Fibroblast of skin of left quadriceps (primary cell): ENCODE data around the gene GALNT6.

Source experiments
- DNase-seq, 2 experiments: peaks; one replicate each; pipeline ENCODE4 v3.0.0-alpha.2; 2013; ENCODE audit warnings: low read depth in 2 of 2

Gene GALNT6

DNA sequence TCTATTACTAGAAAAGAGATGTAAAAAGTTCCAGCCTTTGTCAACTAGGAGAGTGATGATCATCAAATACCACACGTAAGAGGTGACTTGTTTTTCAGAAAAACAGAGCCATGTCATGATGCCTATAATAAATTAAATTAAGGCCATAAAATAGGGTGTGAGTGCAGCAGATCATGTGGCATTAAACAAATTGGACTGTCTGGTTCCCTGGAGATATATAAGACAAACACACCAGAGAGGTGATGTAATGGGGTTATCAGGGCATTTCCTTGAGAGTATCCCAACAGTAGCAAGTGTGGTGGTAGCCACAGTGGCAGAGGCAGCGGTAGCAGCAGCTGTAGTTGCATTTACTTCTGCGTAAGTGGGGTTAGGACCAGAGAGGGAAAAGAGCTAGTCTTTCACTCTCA is 14.6 kb upstream of the GALNT6 start:
- no peak for DNase-seq

DNA sequence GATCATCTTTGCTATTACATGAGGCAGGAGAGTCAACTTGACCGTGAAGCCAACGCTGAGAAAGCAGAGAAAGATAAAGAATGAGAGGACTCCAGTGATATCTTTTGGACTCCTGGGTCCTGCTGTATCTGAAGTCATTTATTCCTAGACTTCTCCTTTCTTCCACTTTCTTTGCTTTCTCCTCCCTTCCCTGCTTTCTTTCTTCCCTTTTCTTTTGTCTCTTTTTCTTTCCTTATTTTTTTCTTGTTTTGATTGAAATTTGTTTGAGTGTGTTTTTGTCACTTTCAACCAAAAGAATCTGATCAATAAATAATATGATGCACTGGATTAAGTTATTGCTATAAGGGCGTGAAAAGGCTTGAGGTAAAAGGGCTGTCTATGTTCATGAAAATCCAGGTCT is 13.4 kb upstream of the GALNT6 start:
- no peak for DNase-seq

DNA sequence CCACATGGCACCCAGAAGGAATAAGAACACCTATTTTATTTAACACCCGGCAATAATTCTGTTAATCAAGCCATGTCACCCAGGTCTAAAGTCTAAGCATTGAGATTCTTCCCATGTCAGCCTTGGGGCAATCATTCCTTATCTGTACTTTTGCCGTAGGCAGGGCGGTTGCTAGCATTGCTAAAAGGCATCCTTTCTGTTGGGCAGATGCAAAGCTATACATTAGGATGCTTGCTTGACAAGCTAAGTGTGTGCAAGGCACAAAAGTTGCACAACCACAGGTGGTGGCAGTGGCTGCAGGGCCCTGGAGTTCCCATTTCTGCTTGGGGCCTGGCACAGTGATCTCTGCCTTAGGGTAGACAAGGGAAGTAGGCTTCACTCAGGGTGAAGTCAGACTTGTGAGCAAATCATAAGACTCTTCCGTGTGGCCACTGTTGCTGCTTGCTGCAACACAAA is 12.5 kb upstream of the GALNT6 start:
- no peak for DNase-seq

GRCh38 chr12:51403159-51403558 is 12.0 kb upstream of the GALNT6 start:
- DNase-seq = no peak

GRCh38 chr12:51401900-51402299 is 10.7 kb upstream of the GALNT6 start:
- DNase-seq = no peak

DNA sequence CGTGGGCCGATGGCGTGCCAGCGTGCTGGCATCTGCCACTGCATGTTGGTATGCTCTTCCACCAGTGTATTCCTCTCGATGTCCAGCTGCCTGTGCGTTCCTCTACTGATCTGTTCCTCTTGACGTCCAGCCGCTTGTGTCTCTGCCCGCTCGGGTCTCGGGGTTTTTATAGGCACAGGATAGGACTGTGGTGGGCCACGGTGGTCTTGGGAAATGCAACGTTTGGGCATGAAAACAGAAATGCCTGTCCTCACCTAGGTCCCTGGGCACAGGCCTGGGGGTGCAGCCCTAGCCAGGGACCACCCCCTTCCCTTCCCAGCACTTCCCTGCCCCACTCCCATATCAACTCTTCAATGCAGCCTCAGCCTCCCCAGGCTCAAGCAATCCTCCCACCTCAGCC is 10.3 kb upstream of the GALNT6 start:
- no peak for DNase-seq

- no peak for DNase-seq
Measured at GRCh38 chr12:51401020-51401419, 9.8 kb upstream of the GALNT6 start.

- no peak for DNase-seq
Measured at GRCh38 chr12:51399891-51400290, 8.7 kb upstream of the GALNT6 start.

DNA sequence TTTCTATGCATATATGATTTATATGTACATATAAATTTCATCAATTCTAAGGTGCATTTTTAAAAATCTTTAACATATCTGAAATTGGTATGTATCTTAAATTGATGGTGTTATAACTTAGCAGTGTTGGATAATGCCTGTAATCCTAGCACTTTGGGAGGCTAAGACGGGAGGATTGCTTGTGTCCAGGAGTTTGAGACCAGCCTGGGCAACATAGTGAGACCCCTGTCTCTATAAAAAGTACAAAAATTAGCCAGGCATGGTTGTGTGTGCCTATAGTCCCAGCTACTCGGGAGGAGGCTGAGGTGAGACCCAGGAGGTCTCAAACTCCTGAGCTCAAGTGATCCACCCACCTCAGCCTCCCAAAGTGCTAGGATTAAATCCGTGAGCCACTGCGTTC is 6.5 kb upstream of the GALNT6 start:
- no peak for DNase-seq

DNA sequence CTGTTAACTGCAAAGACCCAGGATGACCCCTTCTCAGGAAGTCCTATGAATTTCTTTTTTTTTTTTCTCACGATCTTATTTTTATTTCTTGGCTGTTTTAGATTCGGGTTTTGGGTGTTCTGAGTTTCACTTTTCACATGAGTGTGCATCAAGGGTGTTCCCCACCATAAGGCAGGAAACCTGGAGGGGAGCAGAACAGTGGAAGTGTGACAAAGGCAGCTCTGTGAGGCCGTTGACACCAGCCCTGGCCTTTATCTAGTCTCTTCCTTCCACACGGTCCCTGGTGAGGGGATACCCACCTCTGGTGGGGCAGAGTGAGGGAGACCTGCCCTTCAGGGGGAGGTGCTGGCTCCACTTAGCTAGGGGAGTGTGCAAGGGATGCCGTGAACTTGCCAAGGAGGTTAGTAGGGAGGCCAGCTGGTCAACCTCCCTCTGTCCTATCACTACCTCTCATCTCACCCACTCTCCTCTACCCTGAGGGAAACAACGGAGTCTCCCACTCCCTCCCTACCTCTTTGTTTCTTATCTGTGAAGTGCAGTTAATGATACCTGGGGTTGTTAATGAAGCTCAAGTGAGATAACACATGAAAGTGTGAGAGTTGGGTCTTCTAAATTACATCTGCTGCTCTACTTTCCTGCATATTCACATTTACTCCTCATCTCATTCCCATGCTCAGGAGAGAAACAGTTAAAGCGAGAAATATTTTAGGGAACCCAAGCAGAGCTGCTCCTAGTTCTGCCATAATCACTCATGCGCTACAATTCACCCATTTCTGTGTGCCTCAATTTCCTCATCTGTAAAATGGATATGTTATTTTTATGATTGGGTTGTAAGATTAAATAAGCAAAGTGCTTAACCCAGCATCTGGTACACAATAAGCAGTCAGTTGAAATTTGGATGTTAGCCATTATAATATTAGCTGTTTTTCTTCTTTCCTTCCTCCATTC is 4.4 kb upstream of the GALNT6 start:
- DNase-seq = no peak

- DNase-seq = peak; percentile 85 to 86
Measured at GRCh38 chr12:51393676-51394545, 2.7 kb upstream of the GALNT6 start.

GRCh38 chr12:51392556-51393237 is 1.5 kb upstream of the GALNT6 start:
- DNase-seq = no peak

DNA sequence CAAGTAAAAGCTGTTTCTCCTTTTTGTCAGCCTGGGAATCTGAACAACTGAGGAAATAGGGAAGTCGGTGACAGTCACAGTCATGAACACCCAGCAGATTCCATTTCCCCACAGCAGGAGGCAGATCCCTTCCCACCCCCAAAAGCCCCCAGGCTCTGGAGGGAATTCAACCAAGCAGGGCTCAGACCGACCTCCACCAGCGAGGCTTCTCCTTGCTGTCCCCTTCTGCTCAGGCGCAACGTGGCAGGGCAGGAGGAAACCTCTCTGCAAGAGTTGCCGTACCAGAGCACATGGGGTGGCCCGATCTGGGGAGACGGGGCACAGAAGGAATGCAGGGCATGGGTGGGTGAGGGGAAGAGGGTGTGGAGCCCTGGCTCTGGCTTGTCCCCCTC is 319 bp downstream of the GALNT6 start:
- no peak for DNase-seq

- no peak for DNase-seq
Measured at GRCh38 chr12:51390457-51390856, 749 bp downstream of the GALNT6 start.

GRCh38 chr12:51389302-51389999 is 1.8 kb downstream of the GALNT6 start:
- DNase-seq = no peak

GRCh38 chr12:51388846-51389245 is 2.4 kb downstream of the GALNT6 start:
- no peak for DNase-seq

DNA sequence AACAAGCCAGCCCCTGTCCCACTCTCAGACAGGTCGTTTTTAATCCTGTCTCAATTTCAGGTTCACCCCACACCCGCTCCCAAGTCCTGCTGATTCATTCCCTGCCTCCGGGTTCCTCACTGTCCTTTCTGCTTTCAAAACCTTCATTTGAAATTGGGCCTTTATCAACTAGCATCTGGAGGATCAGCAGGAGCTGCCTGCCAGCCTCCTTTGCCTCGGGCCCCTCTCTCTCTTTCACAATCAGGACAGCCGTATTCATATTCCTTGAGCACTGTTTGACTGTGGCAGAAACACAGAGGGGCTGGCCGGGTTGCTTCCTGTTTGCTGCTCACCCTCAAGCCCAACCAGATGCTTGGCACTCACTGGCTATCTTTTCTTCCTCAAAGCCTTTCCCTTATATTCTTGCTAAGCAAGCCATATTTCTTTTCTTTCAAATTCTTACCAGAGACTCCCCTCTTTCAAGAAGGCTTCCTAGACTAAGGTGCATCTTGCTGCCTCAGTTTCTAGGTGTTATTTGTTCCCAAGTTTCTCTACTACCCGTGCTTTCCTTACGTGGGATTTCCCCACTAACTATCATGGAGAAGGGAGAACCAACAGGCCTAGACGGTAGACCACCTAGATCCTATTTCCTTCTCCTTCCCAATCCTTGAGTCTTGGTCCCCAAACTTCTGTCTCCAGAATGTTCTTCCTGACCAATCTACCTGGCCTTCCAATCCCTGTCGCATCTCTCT is 3.0 kb downstream of the GALNT6 start:
- peak in 1 of 2 experiments; percentile 36 for DNase-seq

DNA sequence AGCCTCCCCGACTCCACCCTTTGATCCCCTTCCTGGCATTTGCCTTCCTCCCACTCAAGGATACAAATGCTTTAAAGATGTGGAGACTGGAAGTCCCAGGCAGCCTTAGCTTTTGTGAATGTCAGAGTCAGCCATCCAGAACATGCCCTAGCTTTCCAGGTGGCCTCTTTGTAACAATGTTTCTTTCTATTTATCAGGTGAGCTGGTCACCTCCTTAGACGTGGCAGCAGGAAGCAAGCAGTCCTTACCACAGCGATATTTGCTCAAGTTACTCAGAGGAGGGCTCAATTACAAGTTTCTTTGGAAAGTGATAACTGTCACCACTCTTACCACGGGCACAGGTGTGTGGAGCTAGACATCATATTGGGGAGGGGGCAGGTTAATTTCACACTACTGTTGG is 4.9 kb downstream of the GALNT6 start:
- DNase-seq = no peak

GRCh38 chr12:51383269-51383905 is 7.8 kb downstream of the GALNT6 start:
- no peak for DNase-seq

- no peak for DNase-seq
Measured at GRCh38 chr12:51382173-51382572, 9.0 kb downstream of the GALNT6 start.
